Astrocyte (in vitro differentiated cells and primary cell): ENCODE data around the gene CELSR2.
A peak's percentile ranks its signal among the peaks of the same experiment; 100 is the strongest.

Experiments
- CTCF ChIP-seq: IDR thresholded peaks from 2 replicates; pipeline ENCODE4 v1.5.1; 2011; ENCODE audit warnings: low read depth, mild to moderate bottlenecking, inconsistent platforms, low read length, moderate library complexity; ENCODE audit not compliant: insufficient read depth
- EZH2 ChIP-seq: IDR thresholded peaks from 2 replicates; pipeline ENCODE4 v1.6.1; 2012; ENCODE audit warnings: mild to moderate bottlenecking, low read length, inconsistent platforms; ENCODE audit not compliant: insufficient read depth

GRCh38 chr1:109282952-109283747, 33.8 kb downstream of the CELSR2 start, which contains the start of gene PSRC1:
- TF ChIP-seq CTCF (peak; percentile 24), EZH2 (no peak)
